PC-3 (cell line): Measurements from ENCODE around the gene MLXIPL.
"Not testable (repeated sequence)": the region's sequence is repeated elsewhere in the genome, so short reads cannot be mapped to it uniquely, and the experiment has no call there.

ENCODE experiments used
- CTCF ChIP-seq: fragments of 300-600 bp; sonication (generic); conservative IDR thresholded peaks from 2 replicates; pipeline ENCODE4 v1.5.1; 2017; ENCODE audit warnings: antibody characterized with exemption, low read depth, mild to moderate bottlenecking, low read length
- EZH2 ChIP-seq: fragments of 300-600 bp; sonication (generic); IDR thresholded peaks from one replicate; pipeline ENCODE4 v1.6.1; 2017; ENCODE audit warnings: antibody characterized with exemption, mild to moderate bottlenecking, low read length; ENCODE audit not compliant: unreplicated experiment

DNA sequence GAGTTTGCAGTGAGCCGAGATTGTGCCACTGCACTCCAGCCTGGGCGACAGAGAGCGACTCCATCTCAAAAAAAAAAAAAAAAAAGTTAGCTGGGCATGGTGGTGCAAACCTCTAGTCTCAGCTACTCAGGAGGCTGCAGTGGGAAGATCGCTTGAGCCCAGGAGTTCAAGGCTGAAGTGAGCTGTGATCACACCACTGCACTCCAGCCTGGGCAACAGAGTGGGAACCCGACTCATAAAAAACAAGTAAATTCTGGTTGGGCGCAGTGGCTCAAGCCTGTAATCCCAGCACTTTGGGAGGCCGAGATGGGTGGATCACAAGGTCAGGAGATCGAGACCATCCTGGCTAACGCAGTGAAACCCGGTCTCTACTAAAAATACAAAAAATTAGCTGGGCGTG lies 4.9 kb downstream of the MLXIPL start:
- not testable (repeated sequence) for TF ChIP-seq EZH2, CTCF
